HS-5 (cell line): Measurements from ENCODE around the gene BTN1A1.
"Not testable (repeated sequence)": the region's sequence is repeated elsewhere in the genome, so short reads cannot be mapped to it uniquely, and the experiment has no call there.

Source experiments
- DNase-seq: peaks from one replicate; pipeline ENCODE4 v3.0.0-alpha.2; 2012; ENCODE audit warnings: low read depth

BTN1A1 gene

DNA sequence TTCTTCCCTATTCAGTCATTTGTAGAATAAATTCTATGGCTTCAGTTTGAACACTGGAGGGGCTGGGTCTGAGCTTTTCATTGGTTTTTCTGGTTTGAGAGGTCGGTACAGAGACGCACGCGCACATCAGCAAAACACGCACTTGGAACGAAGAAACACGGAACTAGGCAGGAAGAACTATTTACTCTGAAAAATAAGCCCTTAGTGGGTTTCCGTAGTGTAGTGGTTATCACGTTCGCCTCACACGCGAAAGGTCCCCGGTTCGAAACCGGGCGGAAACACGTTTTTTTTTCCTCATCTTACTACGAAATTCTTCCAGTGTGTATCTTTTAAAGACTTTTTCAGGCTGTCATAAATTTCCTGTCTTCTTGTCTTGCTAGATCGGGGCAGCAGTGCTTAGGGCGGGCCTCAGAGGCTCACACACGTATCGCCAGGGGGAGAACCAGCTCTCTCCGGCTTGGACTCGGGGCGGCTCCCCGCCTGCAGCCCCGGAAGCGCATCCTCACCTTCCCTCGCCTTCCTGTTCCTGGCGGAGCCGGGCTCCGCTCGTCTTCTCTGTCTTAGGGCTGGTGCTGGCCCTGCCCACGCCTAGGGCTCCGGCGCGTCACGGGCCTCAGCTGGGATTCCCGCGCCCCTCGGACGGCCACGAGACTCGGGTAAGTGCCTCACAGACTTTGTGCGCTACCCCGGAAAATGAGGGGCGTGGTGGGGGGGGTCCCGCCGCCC lies 37.9 kb downstream of the BTN1A1 start, which contains the start of gene HMGN4:
HMGN4 (plus strand) TSS at position 521 of the 726 bp plus-strand sequence. CDS start 6,841 bp downstream, outside the sequence.
- DNase-seq: peak; percentile 90

GRCh38 chr6:26538572-26538902 lies 38.4 kb downstream of the BTN1A1 start:
- no peak for DNase-seq

GRCh38 chr6:26539071-26539615 lies 39.0 kb downstream of the BTN1A1 start:
- no peak for DNase-seq

- DNase-seq: no peak
Measured at GRCh38 chr6:26541579-26541978, 41.5 kb downstream of the BTN1A1 start.

- DNase-seq: no peak
Measured at GRCh38 chr6:26543953-26544352, 43.9 kb downstream of the BTN1A1 start.

DNA sequence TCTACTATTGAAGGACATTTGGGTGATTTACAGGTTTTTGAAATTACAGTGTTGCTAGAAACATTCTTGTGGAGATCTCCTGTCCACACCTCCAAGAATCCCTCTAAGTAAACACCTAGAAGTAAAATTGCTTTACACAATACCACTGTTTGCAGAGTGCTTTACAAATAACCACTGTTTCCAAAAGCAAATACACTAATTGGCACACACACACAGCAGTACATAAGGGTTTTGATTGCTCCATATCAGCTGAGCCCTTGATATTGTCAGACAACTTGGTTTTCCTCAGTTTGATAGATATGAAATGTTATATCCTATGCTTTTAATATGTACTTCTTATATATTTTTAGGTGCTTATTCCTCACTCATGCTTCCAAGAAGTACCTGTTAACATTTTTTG lies 44.4 kb downstream of the BTN1A1 start:
- DNase-seq: no peak

- DNase-seq: no peak
Measured at GRCh38 chr6:26545627-26546026, 45.5 kb downstream of the BTN1A1 start.

GRCh38 chr6:26547363-26547762 lies 47.3 kb downstream of the BTN1A1 start:
- DNase-seq: not testable (repeated sequence)

DNA sequence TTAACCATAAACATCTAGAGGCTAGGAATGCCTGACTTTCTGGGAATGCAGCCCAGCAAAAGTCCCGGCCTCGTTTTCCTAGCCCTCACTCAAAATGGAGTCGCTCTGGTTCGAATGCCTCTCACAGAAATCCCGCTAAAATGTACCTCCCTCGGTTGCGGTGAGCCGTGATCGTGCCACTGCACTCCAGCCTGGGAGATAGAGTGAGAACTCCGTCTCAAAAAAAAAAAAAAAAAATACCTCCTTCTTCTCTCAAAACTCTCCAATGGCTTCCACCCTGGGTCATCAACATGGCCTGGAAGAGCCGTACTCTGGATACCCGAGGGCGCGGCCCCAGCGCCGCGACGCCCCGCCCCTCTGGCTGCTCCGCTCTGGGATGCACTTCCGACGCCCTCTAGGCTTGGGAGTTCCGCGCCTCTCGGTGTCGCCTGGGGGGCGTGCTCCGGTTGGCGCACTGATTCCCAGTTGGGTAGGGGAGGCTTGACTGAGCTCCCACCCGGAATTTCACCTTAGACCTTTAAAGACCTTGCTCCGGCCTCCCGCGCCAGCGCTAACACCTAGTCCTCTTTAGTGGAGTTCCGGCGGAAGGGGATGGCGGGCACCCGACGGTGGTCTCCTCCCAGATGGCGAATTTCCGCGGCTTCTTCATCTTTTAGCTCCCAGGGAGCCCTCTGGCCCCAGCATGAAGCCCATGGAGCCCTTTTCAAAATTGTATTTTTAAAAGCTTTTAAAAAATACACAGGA lies 50.3 kb downstream of the BTN1A1 start:
- no peak for DNase-seq

GRCh38 chr6:26552205-26552604 lies 52.1 kb downstream of the BTN1A1 start:
- DNase-seq: no peak

DNA sequence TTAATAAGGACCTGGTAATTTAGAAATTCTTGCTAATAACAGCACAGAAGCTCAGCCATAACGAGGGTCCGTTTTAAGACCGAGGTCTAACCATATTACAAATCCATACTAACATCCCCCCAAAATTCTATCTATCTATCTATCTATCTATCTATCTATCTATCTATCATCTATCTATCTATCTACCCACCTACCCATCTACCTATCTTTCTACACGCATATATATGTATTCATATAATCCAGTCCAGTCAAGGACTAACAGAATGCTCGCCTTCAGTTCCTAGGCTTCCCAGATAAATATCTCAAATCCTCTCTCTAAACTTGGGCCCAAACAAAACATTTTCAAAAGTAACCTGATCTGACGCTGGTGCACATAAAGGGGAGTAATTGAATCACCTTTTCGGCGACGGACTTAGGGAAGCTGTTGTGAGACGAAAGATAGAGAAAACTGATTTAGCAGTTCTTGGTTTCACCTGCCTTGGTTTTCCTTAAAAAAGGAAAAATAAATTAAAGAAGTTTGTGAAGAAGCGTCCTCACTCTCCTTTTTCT lies 52.6 kb downstream of the BTN1A1 start:
- no peak for DNase-seq

DNA sequence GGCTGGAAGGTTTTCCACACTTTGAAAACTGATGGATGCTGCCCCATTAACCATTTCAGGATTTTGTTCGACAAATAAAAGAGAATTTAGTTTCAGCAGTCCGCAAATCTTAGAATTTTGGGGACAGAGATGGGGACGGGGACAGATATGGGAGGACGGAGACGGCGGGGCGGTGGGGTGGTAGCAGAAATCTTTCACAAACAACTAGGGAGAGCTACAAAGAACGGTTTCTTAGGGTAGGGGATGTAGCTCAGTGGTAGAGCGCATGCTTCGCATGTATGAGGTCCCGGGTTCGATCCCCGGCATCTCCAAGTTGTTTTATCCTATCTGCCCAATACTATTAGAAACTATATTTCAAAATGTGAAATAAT lies 53.1 kb downstream of the BTN1A1 start:
- DNase-seq: peak; percentile 62

GRCh38 chr6:26553635-26554446 lies 53.7 kb downstream of the BTN1A1 start:
- DNase-seq: peak; percentile 83

- no peak for DNase-seq
Measured at GRCh38 chr6:26554447-26554696, 54.3 kb downstream of the BTN1A1 start.

GRCh38 chr6:26554697-26555504 lies 54.8 kb downstream of the BTN1A1 start:
- peak; percentile 68 for DNase-seq

- no peak for DNase-seq
Measured at GRCh38 chr6:26555505-26556262, 55.6 kb downstream of the BTN1A1 start.

DNA sequence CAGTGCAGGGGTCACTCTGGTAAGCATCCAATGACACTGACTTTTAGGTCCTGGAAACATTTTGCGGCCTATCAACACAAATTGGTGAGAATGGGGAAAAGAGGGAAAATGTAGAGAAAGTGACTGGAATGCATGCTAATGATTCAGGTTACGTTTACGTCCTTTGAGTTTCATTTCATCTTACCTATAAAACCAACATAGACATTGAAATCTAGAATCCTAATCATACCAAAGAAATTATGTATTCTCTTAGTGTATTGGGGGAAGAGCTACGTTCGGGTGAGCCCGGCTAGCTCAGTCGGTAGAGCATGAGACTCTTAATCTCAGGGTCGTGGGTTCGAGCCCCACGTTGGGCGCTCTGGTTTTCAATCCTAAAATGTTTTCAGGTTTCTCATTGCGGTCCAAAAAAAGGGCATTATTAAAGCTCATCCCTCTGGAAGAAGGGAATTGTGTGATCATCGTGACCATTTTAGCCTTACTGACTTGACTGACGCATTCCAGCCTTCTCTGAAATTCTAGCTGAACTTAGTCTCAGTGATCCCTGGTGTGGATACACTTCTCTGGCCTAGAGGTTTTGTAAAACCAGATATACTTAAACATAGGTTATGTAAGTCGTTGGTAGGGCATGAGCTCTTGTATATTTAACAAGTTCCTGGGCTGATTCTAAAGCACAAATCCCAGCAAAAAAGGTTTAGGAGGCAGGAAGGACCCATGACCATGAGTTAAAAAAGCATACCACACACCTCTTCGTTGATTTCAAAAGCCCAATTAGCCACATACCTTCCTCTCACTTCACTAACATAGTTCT lies 56.4 kb downstream of the BTN1A1 start:
- DNase-seq: peak; percentile 97
